Activated CD4-positive, alpha-beta T cell treated with anti-CD3 and anti-CD28 coated beads, Interleukin-2, amount 10 ng/mL, durations not matched to agents 7 days and 5 days (primary cell): ENCODE data around the gene ITGA11. TPM values are rescaled to one million over a fixed set of nuclear protein-coding genes. Genes with fewer than 3 reads are reported as not detected.

Source experiments
- CTCF ChIA-PET: fragments of 350-600 bp; sonication (Branson Sonifier 250); formaldehyde crosslinking; loops from one replicate; lab custom pipeline; 2021; ENCODE audit warnings: antibody characterized with exemption; lab: Charles Lee
- POLR2A ChIA-PET: fragments of 350-600 bp; sonication (Branson Sonifier 250); formaldehyde crosslinking; loops from one replicate; lab custom pipeline; 2021; ENCODE audit warnings: antibody characterized with exemption; lab: Charles Lee
- DNase-seq: peaks from one replicate; pipeline ENCODE4 v3.0.0-alpha.2; 2020
- H3K27ac Mint-ChIP-seq: one replicate; pipeline ENCODE4 v1.8.0; 2021; ENCODE audit warnings: mild to moderate bottlenecking, moderate library complexity, mixed read lengths
- H3K27me3 Mint-ChIP-seq: one replicate; pipeline ENCODE4 v1.8.0; 2021; ENCODE audit warnings: mixed read lengths
- H3K36me3 Mint-ChIP-seq: one replicate; pipeline ENCODE4 v1.8.0; 2021; ENCODE audit warnings: low read depth, mixed read lengths
- H3K4me1 Mint-ChIP-seq: one replicate; pipeline ENCODE4 v1.8.0; 2021; ENCODE audit warnings: mixed read lengths
- H3K4me3 Mint-ChIP-seq: one replicate; pipeline ENCODE4 v1.8.0; 2021; ENCODE audit warnings: mild to moderate bottlenecking, moderate library complexity, mixed read lengths
- H3K9me3 Mint-ChIP-seq: one replicate; pipeline ENCODE4 v1.8.0; 2021; ENCODE audit warnings: mixed read lengths
- total RNA-seq, 2 experiments: library from RNA; stranded (reverse); gene quantifications; one replicate each; pipeline ENCODE4 v1.2.3, GENCODE V29; 2021

Gene ITGA11
- total RNA-seq, 2 experiments from 2014 or later, result 1.0 to 1.1 TPM

DNA sequence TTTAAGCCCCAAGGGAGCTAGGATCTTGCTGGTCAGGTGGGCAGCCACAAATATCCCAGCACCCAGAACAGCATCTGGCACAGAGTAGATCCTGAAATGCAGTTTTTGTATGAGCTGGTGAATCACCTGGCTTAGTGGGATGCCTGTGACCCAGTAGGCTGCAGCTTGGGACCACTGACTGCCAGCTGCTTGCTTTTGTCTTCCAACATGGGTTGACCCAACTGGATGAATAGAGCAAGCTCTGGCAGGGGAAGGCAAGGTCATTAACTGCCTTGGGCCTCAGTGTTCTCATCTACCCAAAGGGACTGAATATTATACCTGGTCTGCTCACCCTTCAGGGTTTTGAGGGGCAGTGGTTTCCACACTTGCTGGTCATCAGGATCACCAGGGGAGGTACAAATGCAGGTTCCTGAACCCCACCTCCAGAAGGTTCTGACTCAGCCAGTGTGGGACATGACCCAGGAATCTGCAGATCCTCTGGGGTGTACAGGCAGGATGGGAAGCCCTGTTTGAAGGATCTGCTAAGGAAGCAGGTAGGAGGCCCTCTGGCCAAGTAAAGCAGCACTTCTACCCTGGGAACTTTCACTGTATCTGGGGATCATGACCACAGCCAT, 55.4 kb downstream of the ITGA11 start:
- H3K4me3 Mint-ChIP-seq, result no peak overlapping the region
- no peaks in the 10 kb centered on the region for H3K27me3 Mint-ChIP-seq
- H3K4me1 Mint-ChIP-seq, result peaks cover 24% of the 10 kb centered on the region
- H3K36me3 Mint-ChIP-seq, result no peaks in the 10 kb centered on the region
- H3K27ac Mint-ChIP-seq, result no peak overlapping the region
- DNase-seq, result no peak
- ChIA-PET CTCF (interaction anchor here (1.1 kb wide), 1 partner anchor 70 kb away, joined by 3 read pairs; no protein-coding TSS in a partner anchor), POLR2A (no interaction called here)
- H3K9me3 Mint-ChIP-seq, result no peaks in the 10 kb centered on the region

DNA sequence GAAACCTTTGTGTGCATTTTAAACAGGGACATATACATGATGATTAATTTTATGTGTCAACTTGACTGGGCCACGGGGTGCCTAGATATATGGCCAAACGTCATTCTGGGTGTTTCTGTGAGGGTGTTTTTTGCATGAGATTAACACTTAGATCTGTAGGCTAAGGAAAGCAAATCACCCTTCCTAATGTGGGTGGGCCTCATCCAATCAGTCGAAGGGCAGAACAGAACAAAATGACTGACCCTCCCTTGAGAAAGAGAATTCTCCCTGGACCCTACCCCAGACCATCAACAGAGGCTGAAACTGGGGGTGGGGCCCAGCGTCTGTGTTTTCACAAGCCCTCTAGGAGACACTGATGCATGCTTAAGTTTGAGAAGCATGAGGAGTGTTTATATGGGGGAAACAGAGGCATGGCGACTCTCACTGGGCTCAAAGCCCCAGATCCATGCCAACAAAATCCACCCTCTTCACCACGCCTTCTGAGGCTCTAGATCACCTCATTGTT, 56.2 kb downstream of the ITGA11 start:
- H3K27ac Mint-ChIP-seq, result no peak overlapping the region
- CTCF ChIA-PET, result interaction anchor here (1.1 kb wide), 1 partner anchor 69 kb away, joined by 3 read pairs; no protein-coding TSS in a partner anchor
- no peaks in the 10 kb centered on the region for H3K9me3 Mint-ChIP-seq
- DNase-seq, result no peak
- H3K4me3 Mint-ChIP-seq, result no peak overlapping the region
- no peaks in the 10 kb centered on the region for H3K36me3 Mint-ChIP-seq
- H3K4me1 Mint-ChIP-seq, result peaks cover 22% of the 10 kb centered on the region
- no peaks in the 10 kb centered on the region for H3K27me3 Mint-ChIP-seq
- POLR2A ChIA-PET, result no interaction called here

DNA sequence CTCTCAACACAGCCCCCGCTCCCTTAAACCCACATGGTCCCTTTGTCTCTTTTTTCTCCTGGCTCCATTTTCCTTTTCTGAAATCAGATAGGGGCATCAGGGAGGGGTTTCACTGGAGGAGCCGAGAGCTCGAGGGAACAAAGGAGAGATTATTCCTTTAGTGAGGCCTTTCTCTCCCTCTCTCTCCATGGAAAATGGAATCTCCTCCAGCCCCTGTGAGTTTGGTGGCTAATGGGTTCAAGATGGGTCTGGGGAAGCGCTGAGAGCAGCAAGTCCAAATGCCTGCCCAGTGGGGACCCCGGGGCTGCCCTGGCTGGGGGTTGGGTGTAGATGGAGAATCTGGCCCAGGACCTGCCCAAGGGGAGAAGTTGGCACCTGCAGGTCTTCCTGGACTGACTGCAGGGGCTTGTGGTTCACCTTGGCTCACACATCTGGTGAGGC, 56.8 kb downstream of the ITGA11 start:
- peaks cover 17% of the 10 kb centered on the region for H3K4me1 Mint-ChIP-seq
- H3K36me3 Mint-ChIP-seq, result no peaks in the 10 kb centered on the region
- ChIA-PET POLR2A (no interaction called here), CTCF (interaction anchor here (1.7 kb wide), 1 partner anchor 9 kb away, joined by 4 read pairs; no protein-coding TSS in a partner anchor)
- no peaks in the 10 kb centered on the region for H3K9me3 Mint-ChIP-seq
- no peak overlapping the region for H3K27ac Mint-ChIP-seq
- no peaks in the 10 kb centered on the region for H3K27me3 Mint-ChIP-seq
- H3K4me3 Mint-ChIP-seq, result no peak overlapping the region
- no peak for DNase-seq

- peaks cover 7% of the 10 kb centered on the region for H3K4me1 Mint-ChIP-seq
- ChIA-PET CTCF (interaction anchor here (1.0 to 1.7 kb wide), 4 partner anchors 10 to 121 kb away, joined by 3 to 4 read pairs (median 3); no protein-coding TSS in a partner anchor), POLR2A (no interaction called here)
- H3K4me3 Mint-ChIP-seq, result no peak overlapping the region
- H3K27ac Mint-ChIP-seq, result no peak overlapping the region
- H3K9me3 Mint-ChIP-seq, result no peaks in the 10 kb centered on the region
- no peaks in the 10 kb centered on the region for H3K27me3 Mint-ChIP-seq
- H3K36me3 Mint-ChIP-seq, result no peaks in the 10 kb centered on the region
- no peak for DNase-seq
These were observed 57.7 kb downstream of the ITGA11 start for GRCh38 chr15:68374168-68374745.

DNA sequence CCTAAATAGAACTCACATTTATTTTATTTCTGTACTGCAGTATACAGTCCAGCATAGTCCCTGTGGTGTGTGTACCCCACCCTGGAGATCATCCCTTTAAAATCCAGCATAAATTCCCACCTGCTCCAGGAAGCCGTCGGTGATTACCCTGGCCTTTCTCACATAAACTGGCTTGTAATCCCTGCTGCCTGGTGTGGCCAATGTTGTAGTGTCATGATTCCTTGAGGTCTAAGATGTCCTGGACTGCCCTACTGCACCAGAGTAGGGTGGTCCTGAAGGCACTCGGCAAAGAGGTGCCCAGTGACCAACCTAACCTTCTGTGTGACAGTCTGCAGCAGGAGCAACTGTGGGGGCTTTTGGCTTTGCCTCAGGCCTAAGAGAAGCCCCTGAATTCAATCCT, 58.9 kb downstream of the ITGA11 start:
- ChIA-PET POLR2A (no interaction called here), CTCF (interaction anchor here (1.2 kb wide), 1 partner anchor 120 kb away, joined by 3 read pairs; no protein-coding TSS in a partner anchor)
- no peak overlapping the region for H3K4me3 Mint-ChIP-seq
- H3K4me1 Mint-ChIP-seq, result no peaks in the 10 kb centered on the region
- H3K27me3 Mint-ChIP-seq, result no peaks in the 10 kb centered on the region
- no peaks in the 10 kb centered on the region for H3K36me3 Mint-ChIP-seq
- no peak for DNase-seq
- H3K27ac Mint-ChIP-seq, result no peak overlapping the region
- no peaks in the 10 kb centered on the region for H3K9me3 Mint-ChIP-seq

DNA sequence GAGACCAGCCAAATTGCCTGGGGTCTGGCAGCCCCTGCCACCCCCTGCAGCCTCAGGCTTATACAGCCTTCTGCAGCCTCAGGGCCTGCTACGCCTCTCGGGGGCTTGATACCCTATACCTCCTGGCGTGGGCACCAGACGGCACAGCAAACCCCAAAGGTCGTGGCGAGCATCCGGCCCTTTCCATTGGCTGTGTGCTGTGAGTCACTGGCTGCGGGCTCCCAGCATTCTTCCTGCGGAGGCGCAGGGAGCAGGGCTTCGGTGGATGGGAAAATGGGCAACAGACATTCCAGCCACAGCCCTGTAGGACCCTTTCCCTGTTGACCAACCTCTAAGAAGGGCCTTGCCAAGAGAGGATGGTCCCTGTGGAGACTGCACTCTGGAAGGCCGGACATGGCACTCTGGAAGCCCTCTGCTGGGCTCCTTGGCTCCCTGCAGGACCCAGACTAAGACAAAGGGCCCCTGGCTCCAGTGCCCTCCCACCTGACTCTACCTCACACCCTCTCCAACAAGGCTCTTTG, 59.6 kb downstream of the ITGA11 start:
- ChIA-PET CTCF (no interaction called here), POLR2A (no interaction called here)
- Mint-ChIP-seq H3K27ac (no peak overlapping the region), H3K4me3 (no peak overlapping the region), H3K27me3 (no peaks in the 10 kb centered on the region), H3K36me3 (no peaks in the 10 kb centered on the region), H3K9me3 (no peaks in the 10 kb centered on the region), H3K4me1 (peaks cover 2% of the 10 kb centered on the region)
- no peak for DNase-seq

GRCh38 chr15:68371851-68372250, 60.1 kb downstream of the ITGA11 start:
- DNase-seq, result no peak
- peaks cover 1% of the 10 kb centered on the region for H3K27me3 Mint-ChIP-seq
- no peaks in the 10 kb centered on the region for H3K9me3 Mint-ChIP-seq
- no peaks in the 10 kb centered on the region for H3K36me3 Mint-ChIP-seq
- ChIA-PET CTCF (no interaction called here), POLR2A (no interaction called here)
- H3K4me3 Mint-ChIP-seq, result no peak overlapping the region
- peaks cover 6% of the 10 kb centered on the region for H3K4me1 Mint-ChIP-seq
- no peak overlapping the region for H3K27ac Mint-ChIP-seq

GRCh38 chr15:68371160-68371559, 60.8 kb downstream of the ITGA11 start:
- DNase-seq, result no peak
- H3K27me3 Mint-ChIP-seq, result peaks cover 1% of the 10 kb centered on the region
- ChIA-PET CTCF (no interaction called here), POLR2A (no interaction called here)
- no peak overlapping the region for H3K4me3 Mint-ChIP-seq
- peaks cover 8% of the 10 kb centered on the region for H3K4me1 Mint-ChIP-seq
- H3K9me3 Mint-ChIP-seq, result no peaks in the 10 kb centered on the region
- H3K27ac Mint-ChIP-seq, result no peak overlapping the region
- no peaks in the 10 kb centered on the region for H3K36me3 Mint-ChIP-seq

DNA sequence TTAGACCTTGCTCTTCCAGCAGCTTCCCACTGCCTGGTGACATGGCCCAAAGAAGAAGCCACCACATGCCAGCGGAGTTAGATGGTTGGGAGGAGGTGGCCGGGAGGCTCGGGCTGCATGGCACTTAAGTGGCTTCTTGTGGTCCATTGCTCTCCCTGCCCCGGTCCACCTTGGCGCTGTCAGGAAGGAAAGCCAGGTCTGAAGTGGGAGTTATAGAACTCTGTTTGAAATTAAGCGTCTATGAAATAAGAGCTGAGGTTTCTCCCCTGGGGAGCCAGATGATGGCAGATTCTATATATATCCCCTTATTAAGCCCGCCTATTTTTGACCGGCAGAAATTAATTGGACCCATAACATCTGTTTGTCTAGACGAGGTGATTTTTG, 61.2 kb downstream of the ITGA11 start:
- DNase-seq, result no peak
- no peaks in the 10 kb centered on the region for H3K9me3 Mint-ChIP-seq
- no peak overlapping the region for H3K27ac Mint-ChIP-seq
- H3K4me3 Mint-ChIP-seq, result no peak overlapping the region
- CTCF ChIA-PET, result no interaction called here
- H3K27me3 Mint-ChIP-seq, result peaks cover 1% of the 10 kb centered on the region
- POLR2A ChIA-PET, result no interaction called here
- H3K36me3 Mint-ChIP-seq, result no peaks in the 10 kb centered on the region
- peaks cover 12% of the 10 kb centered on the region for H3K4me1 Mint-ChIP-seq

DNA sequence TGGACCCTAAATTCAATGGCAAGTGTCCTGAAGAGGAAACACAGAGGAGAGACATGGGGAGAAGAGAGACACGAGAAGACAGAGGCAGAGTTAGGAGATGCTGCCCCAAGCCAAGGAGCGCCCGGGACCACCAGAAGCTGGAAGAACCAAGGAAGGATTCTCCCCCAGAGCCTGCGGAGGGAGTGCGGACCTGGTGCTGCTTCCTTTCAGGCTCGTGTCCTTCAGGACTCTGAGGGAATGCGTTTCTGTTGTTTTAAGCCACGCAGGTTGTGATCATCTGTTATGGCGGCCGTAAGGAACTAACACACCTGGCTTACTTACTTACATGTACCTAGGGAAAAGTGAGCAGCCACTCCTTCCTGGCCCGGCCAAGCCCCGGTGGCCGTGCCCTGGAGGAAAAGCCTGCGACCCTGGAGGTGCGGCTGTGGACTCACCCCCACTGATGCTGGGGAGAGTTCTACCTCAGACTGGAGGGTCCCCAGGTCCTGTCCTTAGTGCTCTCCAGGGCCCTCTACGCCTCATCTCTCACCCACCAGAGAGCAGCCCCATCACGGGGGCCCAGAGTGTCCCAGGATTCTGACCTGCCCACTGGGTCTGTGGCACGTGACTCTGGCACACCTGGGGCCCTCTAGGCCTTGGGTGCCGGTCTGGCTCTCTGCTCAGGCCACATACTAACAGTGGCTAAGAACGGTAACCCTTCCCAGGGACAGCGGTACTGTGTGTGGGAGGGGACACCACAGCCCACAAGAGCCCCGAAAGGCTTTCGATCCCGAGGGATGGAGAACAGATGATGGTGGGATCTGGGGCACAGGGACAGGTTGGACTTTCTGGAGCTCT, 61.8 kb downstream of the ITGA11 start:
- no peak for DNase-seq
- H3K9me3 Mint-ChIP-seq, result no peaks in the 10 kb centered on the region
- H3K4me3 Mint-ChIP-seq, result no peak overlapping the region
- no peak overlapping the region for H3K27ac Mint-ChIP-seq
- peaks cover 18% of the 10 kb centered on the region for H3K4me1 Mint-ChIP-seq
- peaks cover 1% of the 10 kb centered on the region for H3K27me3 Mint-ChIP-seq
- no peaks in the 10 kb centered on the region for H3K36me3 Mint-ChIP-seq
- ChIA-PET POLR2A (no interaction called here), CTCF (interaction anchor here (1.2 kb wide), 1 partner anchor 64 kb away, joined by 3 read pairs; no protein-coding TSS in a partner anchor)

DNA sequence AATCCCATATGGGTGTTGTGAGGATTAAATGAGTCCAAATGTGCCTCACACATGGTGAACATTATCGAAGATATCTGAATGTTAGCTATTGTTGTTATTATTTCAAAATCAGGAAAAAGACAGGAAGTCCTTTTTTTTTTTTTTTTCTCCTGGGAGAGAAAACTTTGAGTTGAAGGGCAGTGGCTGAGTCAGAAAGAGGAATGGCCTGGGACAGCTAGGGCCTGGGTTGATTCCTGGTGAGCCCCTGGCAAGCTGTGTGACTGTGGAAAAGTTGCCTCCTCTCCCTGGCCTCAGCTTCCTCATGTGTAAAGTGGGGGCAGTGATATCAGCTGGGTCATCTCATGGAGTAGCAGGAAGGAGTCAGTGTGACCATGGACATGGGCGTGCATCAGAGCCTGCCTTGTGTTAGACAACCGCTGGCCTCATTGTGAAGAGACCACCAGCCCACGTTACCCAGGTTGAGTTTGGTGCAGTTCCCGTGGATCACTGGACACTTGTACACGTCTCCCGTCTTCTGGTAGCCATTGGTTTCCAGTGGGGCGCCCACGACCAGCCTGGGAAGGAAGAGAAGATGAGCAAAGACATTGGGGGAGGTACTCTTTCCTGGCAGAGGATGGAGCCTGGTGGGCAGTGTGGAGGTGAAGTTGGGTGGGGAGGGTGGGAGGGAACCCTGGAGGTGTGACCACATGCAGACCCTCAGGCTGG, 63.1 kb downstream of the ITGA11 start:
- no peak for DNase-seq
- H3K4me3 Mint-ChIP-seq, result no peak overlapping the region
- POLR2A ChIA-PET, result no interaction called here
- no peaks in the 10 kb centered on the region for H3K9me3 Mint-ChIP-seq
- no peak overlapping the region for H3K27ac Mint-ChIP-seq
- H3K36me3 Mint-ChIP-seq, result no peaks in the 10 kb centered on the region
- CTCF ChIA-PET, result interaction anchor here (0.6 to 1.5 kb wide), 6 partner anchors 11 to 63 kb away, joined by 3 to 4 read pairs (median 3); no protein-coding TSS in a partner anchor
- peaks cover 23% of the 10 kb centered on the region for H3K4me1 Mint-ChIP-seq
- peaks cover 1% of the 10 kb centered on the region for H3K27me3 Mint-ChIP-seq

- no peak overlapping the region for H3K4me3 Mint-ChIP-seq
These were observed 64.0 kb downstream of the ITGA11 start for GRCh38 chr15:68367992-68368391.

More at GRCh38 chr15:68367992-68368391, 64.0 kb downstream of the ITGA11 start:
- H3K4me1 Mint-ChIP-seq, result peaks cover 23% of the 10 kb centered on the region
- ChIA-PET POLR2A (no interaction called here), CTCF (interaction anchor here (0.6 to 1.5 kb wide), 3 partner anchors 10 to 62 kb away, joined by 3 to 4 read pairs (median 3); no protein-coding TSS in a partner anchor)
- H3K27ac Mint-ChIP-seq, result no peak overlapping the region
- DNase-seq, result no peak
- H3K9me3 Mint-ChIP-seq, result no peaks in the 10 kb centered on the region
- H3K27me3 Mint-ChIP-seq, result peaks cover 1% of the 10 kb centered on the region
- H3K36me3 Mint-ChIP-seq, result no peaks in the 10 kb centered on the region
